T-helper 1 cell treated with Interleukin-12 subunit alpha and Interleukin-12 subunit beta and Interleukin-4 antibody, amounts not matched to agents 30 ng/mL and 1 ng/mL, for 36 hours (primary cell): ENCODE data around the gene RNF224. TPM values are rescaled to one million over a fixed set of nuclear protein-coding genes. Genes with fewer than 3 reads are reported as not detected.
"Not testable (repeated sequence)": the region's sequence is repeated elsewhere in the genome, so short reads cannot be mapped to it uniquely, and the experiment has no call there.

Source experiments
- intact Hi-C: fragments of 100-400 bp; cut with micrococcal nuclease; formaldehyde crosslinking; loops from one replicate; pipeline ENCODE4 v1.15.1; 2024
- total RNA-seq: library from RNA; stranded (reverse); gene quantifications from 2 replicates; pipeline ENCODE4 v1.2.3, GENCODE V29; 2022

Gene RNF224
- total RNA-seq, 1 donor from 2014 or later = not detected

DNA sequence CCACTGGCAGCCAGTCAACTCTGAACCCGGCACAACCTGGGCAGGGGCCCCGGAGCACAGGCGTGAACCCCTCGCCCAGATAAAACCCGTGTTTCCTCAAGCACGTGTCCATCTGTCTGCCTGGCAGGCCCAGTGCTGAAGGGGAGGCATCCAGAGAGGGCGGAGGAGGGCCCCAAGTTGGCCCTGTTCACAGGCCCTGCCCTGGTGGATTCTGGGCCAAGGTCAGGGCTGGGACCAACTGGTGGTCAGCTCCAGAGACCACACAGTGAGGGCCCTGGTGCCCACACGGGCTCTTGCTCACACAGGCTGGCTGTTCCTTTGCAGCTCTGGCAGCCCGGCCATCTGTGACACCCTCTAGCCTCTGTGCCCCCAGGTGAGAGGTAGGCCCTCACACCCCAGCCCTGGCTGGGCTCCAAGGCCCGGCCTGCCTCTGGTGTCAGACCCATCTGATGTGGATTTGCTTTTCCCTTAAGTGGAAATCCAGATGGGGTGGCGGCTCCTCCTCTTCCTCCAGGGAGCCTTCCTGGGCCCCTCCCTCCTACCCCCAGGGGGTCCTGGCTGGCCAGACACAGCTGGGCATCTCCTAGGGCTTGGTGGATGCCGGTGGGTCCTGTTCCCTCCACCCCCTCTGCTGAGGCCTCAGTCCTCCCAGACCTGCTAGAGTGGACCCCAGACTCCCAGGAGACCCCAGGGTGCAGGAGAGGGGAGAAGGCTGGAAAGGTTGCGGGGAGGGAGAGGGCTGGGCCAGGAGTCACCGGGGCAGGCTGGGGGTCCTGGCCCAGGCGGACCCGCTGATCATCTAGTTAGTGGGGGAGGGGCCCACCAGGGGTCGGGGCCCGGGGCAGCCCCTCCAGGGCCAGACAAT is 23.3 kb downstream of the RNF224 start:
- intact Hi-C loops = no loop called here

DNA sequence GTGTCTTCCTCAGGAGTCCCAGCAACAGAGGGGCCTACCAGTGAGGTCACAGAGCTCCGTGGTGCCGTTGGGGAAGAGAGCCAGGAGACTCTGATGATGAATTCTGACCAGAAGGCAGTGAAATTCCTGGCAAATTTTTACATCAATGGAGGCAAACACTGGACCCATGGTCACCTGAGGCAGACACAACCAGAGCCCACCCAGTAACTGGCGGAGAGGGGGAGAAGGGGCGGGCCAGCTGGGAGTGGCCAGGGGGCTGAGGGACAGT is 23.8 kb downstream of the RNF224 start, which contains the start of gene STPG3:
Gene STPG3, plus strand, starts transcription at position 93 of the 268 bp plus-strand sequence. Its CDS starts 1 bp downstream, at position 94.
- intact Hi-C loops = no loop called here

DNA sequence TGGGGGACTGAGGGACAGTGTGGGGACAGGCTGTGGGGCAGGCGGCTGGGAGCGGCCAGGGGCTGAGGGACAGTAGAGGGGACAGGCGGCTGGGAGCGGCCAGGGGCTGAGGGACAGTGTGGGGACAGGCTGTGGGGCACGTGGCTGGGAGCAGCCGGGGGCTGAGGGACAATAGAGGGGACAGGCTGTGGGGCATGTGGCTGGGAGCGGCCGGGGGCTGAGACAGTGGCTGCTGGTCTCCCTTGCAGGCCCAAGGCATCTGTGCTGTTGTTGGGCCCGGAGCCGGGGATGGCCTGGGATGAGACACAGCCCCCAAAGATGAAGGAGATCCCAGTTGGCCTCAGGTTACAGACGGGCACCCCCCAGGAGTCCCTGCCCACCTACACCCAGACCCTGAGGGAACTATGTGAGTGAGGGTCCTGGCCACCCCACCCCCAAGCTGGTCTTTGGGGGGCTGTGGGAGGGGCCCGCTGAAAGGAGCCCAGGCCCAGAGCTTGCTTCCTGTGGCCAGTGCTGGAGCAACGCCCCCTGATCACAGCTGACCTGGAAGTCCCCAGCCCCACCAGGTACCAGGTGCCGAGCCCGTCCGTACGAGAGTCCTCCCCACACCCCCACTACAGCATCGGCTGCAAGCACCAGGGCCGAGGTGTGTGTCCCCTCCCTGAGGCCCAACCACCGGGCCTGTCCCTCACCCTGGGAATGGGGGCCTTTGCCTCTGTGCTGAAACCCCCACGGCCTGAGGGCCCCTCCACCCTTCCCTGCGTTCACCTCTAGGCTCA is 24.4 kb downstream of the RNF224 start:
- intact Hi-C loops = no loop called here

GRCh38 chr9:137252555-137253506 is 25.5 kb downstream of the RNF224 start:
- intact Hi-C loops = no loop called here

DNA sequence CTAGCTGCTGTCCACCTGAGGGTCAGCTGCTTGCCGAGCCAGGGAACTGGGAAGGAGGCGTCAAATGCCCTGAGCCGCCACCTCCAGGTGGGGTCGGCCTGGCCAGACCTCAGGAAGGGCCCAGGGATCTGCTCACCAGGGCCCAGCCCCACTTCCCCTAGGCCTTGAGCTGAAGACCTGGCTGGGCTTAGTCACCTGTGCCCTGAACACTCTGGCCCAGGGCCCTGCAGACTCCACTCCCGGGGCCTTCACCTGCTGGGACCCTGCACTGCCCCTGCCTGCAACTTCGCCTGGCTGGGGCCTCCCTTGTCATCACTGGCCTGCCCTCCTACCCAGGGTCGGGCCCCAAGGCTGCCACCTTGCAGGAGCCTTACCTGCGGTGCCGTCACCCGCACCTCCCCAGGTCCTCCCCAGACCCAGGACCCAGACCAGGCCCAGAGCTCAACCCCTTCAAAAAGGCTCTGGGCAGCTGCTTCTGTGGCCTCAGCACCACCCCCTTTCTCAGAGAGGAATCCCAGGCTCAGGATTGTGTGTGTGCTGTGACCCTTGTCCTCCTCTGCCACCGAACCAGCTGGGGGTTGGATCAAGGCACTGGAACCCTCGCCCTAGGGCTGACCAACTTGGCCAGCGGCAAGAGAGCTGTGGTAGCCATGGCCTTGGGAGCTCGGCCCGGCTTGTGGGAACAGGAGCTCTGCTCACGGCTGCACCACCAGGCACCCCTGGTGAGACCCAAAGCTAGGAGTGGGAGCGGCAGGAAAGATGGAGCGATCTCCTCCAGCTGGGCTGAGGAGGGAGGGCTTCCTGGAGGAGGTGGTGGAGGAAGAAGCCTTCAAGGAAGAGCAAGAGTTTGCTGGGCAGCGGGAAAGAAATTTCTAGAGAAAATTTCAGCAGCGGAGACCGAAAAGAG is 26.7 kb downstream of the RNF224 start:
- intact Hi-C loops = no loop called here

- intact Hi-C loops = loop anchor here (1.0 kb wide), 6 partner anchors 14 to 169 kb away; partner anchors contain the start of genes ANAPC2, MAN1B1, NDOR1 and SSNA1
These were observed 27.5 kb downstream of the RNF224 start, which contains the start of gene NELFB for GRCh38 chr9:137254624-137255447. Gene NELFB (plus strand): TSS chr9:137255327.

- intact Hi-C loops = loop anchor here (1.0 kb wide), 6 partner anchors 14 to 169 kb away; partner anchors contain the start of genes ANAPC2, MAN1B1, NDOR1 and SSNA1
These were observed 28.3 kb downstream of the RNF224 start for GRCh38 chr9:137255448-137256114.

DNA sequence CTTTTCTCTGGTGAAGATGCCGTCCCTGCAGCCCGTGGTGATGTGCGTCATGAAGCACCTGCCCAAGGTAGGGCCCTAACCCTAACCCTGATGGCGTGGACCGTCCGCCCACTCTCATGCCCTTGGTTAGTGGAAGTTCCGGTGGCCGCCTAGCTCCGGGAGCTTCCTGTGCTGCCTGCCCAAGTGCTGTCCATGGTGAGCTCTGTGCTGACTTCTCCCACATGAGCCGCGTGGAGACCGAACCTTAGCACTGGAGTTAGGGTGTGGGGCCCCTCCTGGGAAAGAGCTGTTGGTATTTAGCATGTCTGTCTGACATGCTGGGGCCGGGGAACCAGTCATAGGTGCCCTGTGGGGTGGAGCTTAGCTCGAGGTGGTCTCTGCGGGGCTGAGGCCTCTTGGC is 29.1 kb downstream of the RNF224 start:
- intact Hi-C loops = no loop called here

DNA sequence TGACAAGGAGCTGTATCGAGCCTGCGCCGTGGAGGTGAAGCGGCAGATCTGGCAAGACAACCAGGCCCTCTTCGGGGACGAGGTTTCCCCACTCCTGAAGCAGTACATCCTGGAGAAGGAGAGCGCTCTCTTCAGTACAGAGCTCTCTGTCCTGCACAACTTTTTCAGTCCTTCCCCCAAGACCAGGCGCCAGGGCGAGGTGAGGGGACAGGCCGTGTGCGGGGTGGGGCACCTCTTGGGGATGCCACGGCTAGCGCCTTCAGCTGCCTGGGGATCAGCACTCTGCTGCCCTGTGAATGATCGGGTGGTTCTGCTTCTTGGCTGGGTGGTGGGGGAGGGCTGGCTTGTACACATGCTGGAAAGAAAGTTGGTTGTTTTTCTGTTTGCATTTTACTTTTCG is 29.6 kb downstream of the RNF224 start:
- intact Hi-C loops = no loop called here

GRCh38 chr9:137262173-137262908 is 35.0 kb downstream of the RNF224 start:
- intact Hi-C loops = not testable (repeated sequence)

DNA sequence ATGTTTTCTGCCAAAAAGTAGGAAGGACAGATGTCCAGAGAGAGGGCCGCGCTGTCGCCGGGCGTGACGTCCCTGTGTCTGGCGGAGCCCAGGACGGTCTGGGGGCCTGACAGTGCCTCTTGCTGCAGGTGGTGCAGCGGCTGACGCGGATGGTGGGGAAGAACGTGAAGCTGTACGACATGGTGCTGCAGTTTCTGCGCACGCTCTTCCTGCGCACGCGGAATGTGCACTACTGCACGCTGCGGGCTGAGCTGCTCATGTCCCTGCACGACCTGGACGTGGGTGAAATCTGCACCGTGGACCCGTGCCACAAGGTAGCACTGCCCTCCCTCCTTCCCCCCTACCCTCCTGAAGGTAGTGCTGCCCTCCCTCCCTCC is 35.6 kb downstream of the RNF224 start:
- intact Hi-C loops = no loop called here

GRCh38 chr9:137263506-137263905 is 36.2 kb downstream of the RNF224 start:
- intact Hi-C loops = no loop called here

DNA sequence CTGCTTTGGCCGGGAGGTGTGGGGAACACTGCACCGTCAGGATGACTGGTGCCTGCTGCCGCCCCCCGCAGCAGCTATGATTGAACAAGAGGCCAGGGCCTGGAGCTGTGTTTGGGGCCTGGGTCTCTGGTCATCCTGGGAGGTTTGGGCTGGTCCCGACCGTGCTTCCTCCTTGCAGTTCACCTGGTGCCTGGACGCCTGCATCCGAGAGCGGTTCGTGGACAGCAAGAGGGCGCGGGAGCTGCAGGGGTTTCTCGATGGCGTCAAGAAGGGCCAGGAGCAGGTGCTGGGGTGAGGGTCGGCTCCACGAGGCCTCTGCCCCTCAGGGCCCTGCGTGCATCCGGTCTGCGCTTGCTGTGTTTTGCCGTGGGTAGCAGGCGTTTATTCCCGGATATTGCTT is 36.8 kb downstream of the RNF224 start:
- intact Hi-C loops = no loop called here

DNA sequence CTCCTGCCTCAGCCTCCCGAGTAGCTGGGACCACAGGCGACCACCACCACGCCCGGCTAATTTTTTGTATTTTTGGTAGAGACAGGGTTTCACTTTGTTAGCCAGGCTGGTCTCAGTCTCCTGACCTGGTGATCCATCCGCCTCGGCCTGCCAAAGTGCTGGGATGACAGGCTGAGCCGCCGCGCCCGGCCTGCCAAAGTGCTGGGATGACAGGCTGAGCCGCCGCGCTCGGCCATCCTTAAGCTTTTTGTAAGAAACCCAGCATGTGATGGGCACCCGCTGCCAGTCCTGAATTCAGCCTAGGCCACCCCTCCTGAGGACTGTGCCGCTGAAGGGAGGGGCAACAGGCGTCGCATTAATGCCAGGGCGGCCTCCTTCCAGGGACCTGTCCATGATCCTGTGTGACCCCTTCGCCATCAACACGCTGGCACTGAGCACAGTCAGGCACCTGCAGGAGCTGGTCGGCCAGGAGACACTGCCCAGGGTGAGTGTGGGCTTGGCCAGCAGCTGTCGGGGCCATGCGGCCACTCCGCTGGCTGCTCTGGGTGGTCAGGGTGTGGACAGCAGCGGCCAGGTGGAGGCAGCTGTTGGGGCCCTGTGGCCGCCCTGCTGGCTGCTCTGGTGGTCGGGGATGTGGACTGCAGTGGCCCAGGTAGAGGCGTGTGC is 38.3 kb downstream of the RNF224 start:
- intact Hi-C loops = no loop called here

GRCh38 chr9:137266162-137266527 is 38.8 kb downstream of the RNF224 start:
- intact Hi-C loops = no loop called here

DNA sequence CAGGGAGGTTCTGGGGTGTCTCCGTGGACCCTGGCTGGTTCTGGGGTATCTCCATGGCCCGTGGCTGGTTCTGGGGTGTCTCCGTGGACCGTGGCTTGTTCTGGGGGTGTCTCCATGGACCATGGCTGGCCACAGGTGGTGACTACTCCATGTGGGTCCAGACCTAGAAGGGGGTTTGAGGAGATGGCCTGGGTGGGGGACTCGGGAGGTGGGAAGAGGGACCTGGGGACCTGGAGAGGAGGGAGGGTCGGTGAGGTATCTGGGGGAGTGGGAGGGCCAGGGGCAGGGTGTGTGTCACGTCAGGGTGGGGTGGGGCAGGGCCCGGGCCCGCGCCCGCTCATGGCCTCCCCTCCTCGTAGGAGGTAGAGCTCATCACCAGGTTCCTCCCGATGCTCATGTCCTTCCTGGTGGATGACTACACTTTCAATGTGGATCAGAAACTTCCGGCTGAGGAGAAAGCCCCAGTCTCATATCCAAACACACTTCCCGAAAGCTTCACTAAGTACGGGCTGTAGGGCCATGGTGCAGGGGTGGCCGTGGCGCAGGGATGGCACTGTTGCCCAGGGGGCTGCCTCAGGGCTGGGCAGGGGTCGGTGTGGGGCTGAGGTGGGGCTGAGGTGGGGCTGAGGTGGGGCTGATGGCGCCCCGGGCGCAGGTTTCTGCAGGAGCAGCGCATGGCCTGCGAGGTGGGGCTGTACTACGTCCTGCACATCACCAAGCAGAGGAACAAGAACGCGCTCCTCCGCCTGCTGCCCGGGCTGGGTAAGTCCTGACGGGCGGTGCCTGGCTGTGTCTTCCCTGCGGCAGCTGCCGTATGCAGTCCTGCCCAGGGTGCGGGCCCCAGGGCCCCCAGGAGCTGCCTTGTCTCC is 39.5 kb downstream of the RNF224 start:
- intact Hi-C loops = no loop called here

- intact Hi-C loops = no loop called here
These were observed 40.6 kb downstream of the RNF224 start for GRCh38 chr9:137267933-137268355.
